MM.1S (cell line): ENCODE measurements around the gene DGUOK.

Experiments used
- CTCF ChIP-seq: fragments of 300-600 bp; sonication (generic); IDR thresholded peaks from 2 replicates; pipeline ENCODE4 v1.5.1; 2016; ENCODE audit warnings: antibody characterized with exemption, low read length, mixed read lengths
- EZH2 ChIP-seq: fragments of 300-600 bp; sonication (generic); optimal IDR thresholded peaks from 2 replicates; pipeline ENCODE3; 2017; ENCODE audit warnings: low read depth, mild to moderate bottlenecking, antibody characterized with exemption, low read length, mixed read lengths
- EZH2phosphoT487 ChIP-seq: fragments of 300-600 bp; sonication (generic); IDR thresholded peaks from 2 replicates; pipeline ENCODE4 v1.6.1; 2018; ENCODE audit warnings: antibody characterized with exemption, low read length

GRCh38 chr2:73944714-73945113 lies 18.0 kb downstream of the DGUOK start:
- TF ChIP-seq CTCF (no peak), EZH2 (no peak), EZH2phosphoT487 (no peak)
